Brain microvascular endothelial cell (primary cell): Measurements from ENCODE around the gene LAMA5.

Experiments used
- DNase-seq: peaks from one replicate; pipeline ENCODE4 v3.0.0-alpha.2; 2020
- H3K27ac ChIP-seq: fragments of 250-450 bp; sonication (Bioruptor Pico); 2 replicates; pipeline ENCODE4 v1.5.1; 2020; ENCODE audit warnings: mild to moderate bottlenecking, moderate library complexity
- H3K27me3 ChIP-seq: fragments of 250-450 bp; sonication (Bioruptor Pico); replicated peaks from 2 replicates; pipeline ENCODE4 v1.5.1; 2020; ENCODE audit warnings: mild to moderate bottlenecking
- H3K36me3 ChIP-seq: fragments of 250-450 bp; sonication (Bioruptor Pico); replicated peaks from 2 replicates; pipeline ENCODE4 v1.5.1; 2020; ENCODE audit warnings: mild to moderate bottlenecking
- H3K4me3 ChIP-seq: 2 replicates; pipeline ENCODE4 v1.5.1; 2011; ENCODE audit warnings: low read depth, mild to moderate bottlenecking, control low read depth, low read length, moderate library complexity
- CTCF ChIP-seq: IDR thresholded peaks from 2 replicates; pipeline ENCODE4 v1.5.1; 2011; ENCODE audit warnings: low read depth, mild to moderate bottlenecking, moderate library complexity, low read length, control low read depth, inconsistent platforms; ENCODE audit errors: missing control alignments
- in situ Hi-C: cut with HindIII; loops from 2 replicates; pipeline ENCODE4 v1.10.0; 2017; ENCODE audit warnings: low sequenced_read_pairs, low pct_ligation_motif_present

The LAMA5 gene

GRCh38 chr20:62354811-62355341 lies 12.2 kb downstream of the LAMA5 start:
- no peak overlapping the region for H3K4me3 ChIP-seq
- H3K27me3 ChIP-seq: no peaks in the 10 kb centered on the region
- in situ Hi-C loops: no loop called here
- DNase-seq: no peak
- H3K36me3 ChIP-seq: peaks cover 28% of the 10 kb centered on the region
- peak overlapping the region; percentile 75 for H3K27ac ChIP-seq
- no peak for TF ChIP-seq CTCF

- no peak for DNase-seq
- Histone ChIP-seq H3K27me3 (no peaks in the 10 kb centered on the region), H3K36me3 (peaks cover 30% of the 10 kb centered on the region), H3K27ac (no peak overlapping the region), H3K4me3 (no peak overlapping the region)
- in situ Hi-C loops: no loop called here
- TF ChIP-seq CTCF: no peak
These were observed 12.9 kb downstream of the LAMA5 start for GRCh38 chr20:62354031-62354808.

GRCh38 chr20:62353289-62354030 lies 13.7 kb downstream of the LAMA5 start:
- no peaks in the 10 kb centered on the region for H3K27me3 ChIP-seq
- no peak overlapping the region for H3K27ac ChIP-seq
- in situ Hi-C loops: no loop called here
- no peak for DNase-seq
- no peak overlapping the region for H3K4me3 ChIP-seq
- TF ChIP-seq CTCF: no peak
- H3K36me3 ChIP-seq: peaks cover 33% of the 10 kb centered on the region

GRCh38 chr20:62352402-62353288 lies 14.5 kb downstream of the LAMA5 start:
- in situ Hi-C loops: no loop called here
- no peak for TF ChIP-seq CTCF
- no peak for DNase-seq
- no peak overlapping the region for H3K4me3 ChIP-seq
- H3K36me3 ChIP-seq: peaks cover 36% of the 10 kb centered on the region
- H3K27me3 ChIP-seq: no peaks in the 10 kb centered on the region
- no peak overlapping the region for H3K27ac ChIP-seq

GRCh38 chr20:62351469-62352401 lies 15.4 kb downstream of the LAMA5 start:
- peaks cover 45% of the 10 kb centered on the region for H3K36me3 ChIP-seq
- no peak for TF ChIP-seq CTCF
- no peak overlapping the region for H3K4me3 ChIP-seq
- DNase-seq: no peak
- no peak overlapping the region for H3K27ac ChIP-seq
- in situ Hi-C loops: no loop called here
- no peaks in the 10 kb centered on the region for H3K27me3 ChIP-seq
